ENCODE data around the gene ZNF787. TPM values are rescaled to one million over a fixed set of nuclear protein-coding genes. Genes with fewer than 3 reads are reported as not detected.

Gene ZNF787
- total RNA-seq, 1 experiment from 2014 or later: 111 TPM

- no peaks in the 10 kb centered on the region; the same call in 1 of the 2 replicates for H3K4me1 ChIP-seq (ENCODE audit: insufficient read depth, low read length)
- H2AFZ ChIP-seq (ENCODE audit: low read length): no peak overlapping the region
- no peak for DNase-seq
- no peak overlapping the region for H3K9ac ChIP-seq (ENCODE audit: low read length)
- no peak for TF ChIP-seq EZH2phosphoT487 (IDR thresholded peaks at IDR 0.05; ENCODE audit: borderline replicate concordance, low read length)
- no peak for TF ChIP-seq CTCF (conservative IDR thresholded peaks at IDR 0.05; ENCODE audit: low read depth, low read length)
- TF ChIP-seq EZH2 (IDR thresholded peaks at IDR 0.05; ENCODE audit: low read length, unreplicated experiment): no peak
- no peaks in the 10 kb centered on the region for H3K27me3 ChIP-seq (ENCODE audit: low read length)
- H3K79me2 ChIP-seq (ENCODE audit: low read length): no peaks in the 10 kb centered on the region
- H3K4me3 ChIP-seq (ENCODE audit: low read length): no peak overlapping the region
- CTCF ChIA-PET: no interaction called here
- peaks cover 23% of the 10 kb centered on the region for H3K36me3 ChIP-seq (ENCODE audit: low read depth, low read length)
- intact Hi-C loops (cut with micrococcal nuclease): no loop called here
- no peak for ATAC-seq
- no peaks in the 10 kb centered on the region for H3K9me3 ChIP-seq (ENCODE audit: low read length)
- H3K4me2 ChIP-seq (ENCODE audit: low read length): no peak overlapping the region
- no peaks in the 10 kb centered on the region for H3K9me2 ChIP-seq (replicated peaks; ENCODE audit: low read length)
- no TSS peak for BruUV-seq (replicated peaks)
- POLR2A ChIA-PET (ENCODE audit: unreplicated experiment): no interaction called here
- H4K20me1 ChIP-seq (ENCODE audit: low read length): 0 out of 2 replicates have a peak, but pooled peaks cover 5% of the 10 kb centered on the region
- no peak overlapping the region for H3K27ac ChIP-seq (ENCODE audit: low read length)
- no peaks in the 10 kb centered on the region for H3F3A ChIP-seq (ENCODE audit: low read length, unreplicated experiment)
These were observed 37.2 kb upstream of the ZNF787 start for GRCh38 chr19:56158170-56158757.

GRCh38 chr19:56156768-56157167 is 35.7 kb upstream of the ZNF787 start:
- no TSS peak for BruUV-seq (replicated peaks)
- CTCF ChIA-PET: no interaction called here
- H3K9ac ChIP-seq (ENCODE audit: low read length): no peak overlapping the region

More at GRCh38 chr19:56156768-56157167, 35.7 kb upstream of the ZNF787 start:
- no peak for ATAC-seq
- intact Hi-C loops (cut with micrococcal nuclease): no loop called here
- Histone ChIP-seq H3K79me2 (ENCODE audit: low read length) (0 out of 2 replicates have a peak, but pooled peaks cover 8% of the 10 kb centered on the region), H3K4me1 (ENCODE audit: insufficient read depth, low read length) (no peaks in the 10 kb centered on the region), H3K9me2 (replicated peaks; ENCODE audit: low read length) (no peaks in the 10 kb centered on the region), H3K27me3 (ENCODE audit: low read length) (no peaks in the 10 kb centered on the region), H3F3A (ENCODE audit: low read length, unreplicated experiment) (no peaks in the 10 kb centered on the region), H3K9me3 (ENCODE audit: low read length) (no peaks in the 10 kb centered on the region), H3K4me3 (ENCODE audit: low read length) (no peak overlapping the region), H3K36me3 (ENCODE audit: low read depth, low read length) (peaks cover 23% of the 10 kb centered on the region), H2AFZ (ENCODE audit: low read length) (no peak overlapping the region), H3K27ac (ENCODE audit: low read length) (no peak overlapping the region), H4K20me1 (ENCODE audit: low read length) (0 out of 2 replicates have a peak, but pooled peaks cover 8% of the 10 kb centered on the region), H3K4me2 (ENCODE audit: low read length) (no peak overlapping the region)
- POLR2A ChIA-PET (ENCODE audit: unreplicated experiment): no interaction called here
- no peak for TF ChIP-seq EZH2 (IDR thresholded peaks at IDR 0.05; ENCODE audit: low read length, unreplicated experiment)
- TF ChIP-seq EZH2phosphoT487 (IDR thresholded peaks at IDR 0.05; ENCODE audit: borderline replicate concordance, low read length): no peak
- no peak for TF ChIP-seq CTCF (conservative IDR thresholded peaks at IDR 0.05; ENCODE audit: low read depth, low read length)
- DNase-seq: no peak

All from PC-3 (cell line).